Measurements from ENCODE around the gene CCT2. TPM values are rescaled to one million over a fixed set of nuclear protein-coding genes. Genes with fewer than 3 reads are reported as not detected.

The CCT2 gene
- total RNA-seq (100 to 1,000 TPM in 1 of 7 donors, 10 to 100 TPM in 6; 80.5 to 120 (median 89.0) TPM), polyA plus RNA-seq (100 to 1,000 TPM in 2 of 3 donors, 10 to 100 TPM in 1; 91.6 to 104 (median 103) TPM)
- long read RNA-seq, donor 1, transcript CCT2-211 (2 exons, 567 nt) = minor isoform, 15 of 52 reads
- long read RNA-seq, donor 1, transcript CCT2-201 (16 exons, 2,041 nt) = major isoform, 21 of 52 reads
- long read RNA-seq, donor 1, partial matches to known transcripts = 12 of 52 reads
- long read RNA-seq, donor 1, other reads (novel, unspliced or antisense) = 0 of 52 reads
- long read RNA-seq, donor 2, transcript CCT2-201 (16 exons, 2,041 nt) = major isoform, 21 of 59 reads
- long read RNA-seq, donor 2, transcript CCT2-211 (2 exons, 567 nt) = minor isoform, 13 of 59 reads
- long read RNA-seq, donor 2, partial matches to known transcripts = 22 of 59 reads
- long read RNA-seq, donor 2, other reads (novel, unspliced or antisense) = 0 of 59 reads

DNA sequence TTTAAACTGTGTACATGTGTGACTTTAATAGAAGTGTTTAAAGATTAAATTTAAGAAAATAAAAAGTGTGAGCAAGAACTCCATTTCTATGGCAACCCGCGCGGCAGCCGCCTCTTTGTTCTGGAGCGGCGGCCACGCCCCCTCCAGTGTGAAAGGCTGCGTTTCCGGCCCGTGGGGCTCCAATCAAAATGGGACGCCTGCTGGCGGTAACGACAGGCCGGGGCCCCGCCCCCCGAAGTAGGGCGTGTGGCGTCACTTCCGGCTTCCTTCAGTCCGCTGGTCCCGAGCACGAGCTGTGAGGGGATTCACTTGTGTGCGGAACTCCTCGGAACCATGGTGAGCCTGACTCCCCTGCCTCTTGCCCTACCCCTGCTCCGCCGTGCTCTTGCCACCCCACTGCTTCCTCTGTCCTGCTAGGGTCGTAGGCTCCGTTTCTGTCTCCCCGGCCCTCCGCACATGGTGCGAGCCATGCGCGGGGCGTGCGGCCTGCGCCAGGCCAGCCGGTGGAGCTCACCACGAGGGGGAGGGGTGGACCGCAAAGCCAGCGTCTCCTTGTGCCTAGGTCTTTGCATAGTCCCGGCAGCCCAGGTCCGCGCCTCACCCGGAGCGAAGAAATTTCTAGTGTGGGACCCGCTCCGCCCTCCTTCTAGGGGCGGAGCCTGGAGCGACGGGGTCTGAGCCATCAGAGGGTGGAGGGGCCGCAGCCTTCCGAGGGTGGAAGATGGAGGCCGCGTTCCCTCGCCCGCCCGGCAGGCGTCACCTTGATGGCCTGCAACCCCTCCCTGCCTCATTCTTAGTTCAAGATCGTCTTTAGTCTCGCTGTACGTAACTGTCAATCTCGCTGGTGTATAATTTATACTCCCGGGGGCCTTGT is at the start of gene CCT2:
TSS of gene CCT2 (plus strand) at position 271 of the 874 bp plus-strand sequence. CDS start at position 334, 63 bp downstream.
- Histone ChIP-seq H3K27ac (peak within 1 kb of the TSS; percentile 76 to 93 (median 90)), H3K27me3 (replicated peaks in 1 of 7) (no peaks in the 10 kb centered on the region), H3K9me3 (no peaks in the 10 kb centered on the region), H3K4me3 (peak within 1 kb of the TSS; percentile 84 to 100 (median 98)), H3K36me3 (peaks cover 0 to 43% (median 37%) of the 10 kb centered on the region in 6 donors), H3K4me1 (peaks cover 8 to 30% (median 22%) of the 10 kb centered on the region in 6 donors)
- 0 to 1% (median 0%) methylated on average over 51 to 63 of the region's 63 CpGs for WGBS, 5 donors
- intact Hi-C loops (cut with DNase I; ENCODE audit: low total_unique reads) = no loop called here
- peak in 2 of 3 donors; percentile 39 to 48 for TF ChIP-seq POLR2A (IDR thresholded peaks at IDR 0.05)
- TF ChIP-seq, protein P1, sequence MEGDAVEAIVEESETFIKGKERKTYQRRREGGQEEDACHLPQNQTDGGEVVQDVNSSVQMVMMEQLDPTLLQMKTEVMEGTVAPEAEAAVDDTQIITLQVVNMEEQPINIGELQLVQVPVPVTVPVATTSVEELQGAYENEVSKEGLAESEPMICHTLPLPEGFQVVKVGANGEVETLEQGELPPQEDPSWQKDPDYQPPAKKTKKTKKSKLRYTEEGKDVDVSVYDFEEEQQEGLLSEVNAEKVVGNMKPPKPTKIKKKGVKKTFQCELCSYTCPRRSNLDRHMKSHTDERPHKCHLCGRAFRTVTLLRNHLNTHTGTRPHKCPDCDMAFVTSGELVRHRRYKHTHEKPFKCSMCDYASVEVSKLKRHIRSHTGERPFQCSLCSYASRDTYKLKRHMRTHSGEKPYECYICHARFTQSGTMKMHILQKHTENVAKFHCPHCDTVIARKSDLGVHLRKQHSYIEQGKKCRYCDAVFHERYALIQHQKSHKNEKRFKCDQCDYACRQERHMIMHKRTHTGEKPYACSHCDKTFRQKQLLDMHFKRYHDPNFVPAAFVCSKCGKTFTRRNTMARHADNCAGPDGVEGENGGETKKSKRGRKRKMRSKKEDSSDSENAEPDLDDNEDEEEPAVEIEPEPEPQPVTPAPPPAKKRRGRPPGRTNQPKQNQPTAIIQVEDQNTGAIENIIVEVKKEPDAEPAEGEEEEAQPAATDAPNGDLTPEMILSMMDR (IDR thresholded peaks at IDR 0.05 in 8 of 11, conservative IDR thresholded peaks at IDR 0.05 in 3 of 11) = peak in 9 of 11 experiments; percentile 3 to 51 (median 18)
- peak; percentile 96 to 97 (median 97) for TF ChIP-seq POLR2AphosphoS5 (IDR thresholded peaks at IDR 0.05)
- peak; percentile 99 for DNase-seq

DNA sequence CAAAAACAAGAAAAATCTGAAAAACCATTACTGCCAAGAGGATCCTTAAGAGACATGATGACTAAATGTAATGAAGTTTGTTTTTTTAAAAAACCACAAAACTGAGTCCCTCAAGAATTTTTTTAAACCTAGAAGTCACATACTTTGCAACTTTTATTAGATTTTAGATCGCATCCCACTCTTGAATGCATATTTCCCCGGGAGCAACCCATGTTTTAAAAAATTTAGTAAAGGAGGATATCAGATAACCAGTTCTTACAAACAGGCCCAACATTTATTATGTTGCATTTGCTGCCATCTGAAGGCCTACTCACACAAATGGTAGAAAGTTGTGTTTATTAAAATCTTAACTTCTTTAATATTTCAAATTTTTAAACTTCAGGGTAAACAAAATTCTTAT is 44.3 kb upstream of the CCT2 start:
- Histone ChIP-seq H3K4me3 (no peak overlapping the region), H3K4me1 (no peaks in the 10 kb centered on the region), H3K27ac (no peak overlapping the region), H3K9me3 (peaks cover 0 to 17% (median 14%) of the 10 kb centered on the region in 8 donors), H3K27me3 (replicated peaks in 1 of 7) (no peaks in the 10 kb centered on the region), H3K36me3 (peaks cover 0 to 53% (median 4%) of the 10 kb centered on the region in 6 donors)
- intact Hi-C loops (cut with DNase I; ENCODE audit: low total_unique reads) = no loop called here
- TF ChIP-seq, protein P1 (IDR thresholded peaks at IDR 0.05 in 8 of 11, conservative IDR thresholded peaks at IDR 0.05 in 3 of 11) = no peak
- TF ChIP-seq POLR2AphosphoS5 (IDR thresholded peaks at IDR 0.05) = no peak
- TF ChIP-seq POLR2A (IDR thresholded peaks at IDR 0.05) = no peak
- WGBS, 5 donors = 85 to 92% (median 89%) methylated on average over 2 of the region's 2 CpGs
- DNase-seq = no peak

DNA sequence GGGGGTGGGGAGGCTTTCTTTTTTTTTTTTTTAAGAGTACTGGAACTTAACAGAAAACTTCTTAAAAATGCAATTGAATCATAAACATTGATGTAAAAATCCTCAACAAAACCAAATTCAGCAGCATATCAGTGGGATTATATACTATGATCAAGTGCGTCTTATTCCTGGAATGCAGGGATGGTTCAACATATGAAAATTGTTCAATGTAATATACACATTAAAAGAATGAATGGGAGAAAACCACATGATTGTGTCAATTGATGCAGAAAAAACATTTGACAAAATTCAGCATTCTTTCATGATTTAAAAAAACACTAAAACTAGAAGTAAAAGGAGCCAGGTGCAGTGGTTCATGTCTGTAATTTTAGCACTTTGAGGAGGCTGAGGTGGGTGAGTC is 41.2 kb upstream of the CCT2 start:
- DNase-seq = no peak
- Histone ChIP-seq H3K36me3 (peaks cover 0 to 44% (median 4%) of the 10 kb centered on the region in 6 donors), H3K4me1 (no peaks in the 10 kb centered on the region), H3K27ac (no peak overlapping the region), H3K9me3 (peaks cover 0 to 17% (median 14%) of the 10 kb centered on the region in 8 donors), H3K4me3 (no peak overlapping the region), H3K27me3 (replicated peaks in 1 of 7) (no peaks in the 10 kb centered on the region)
- 95 to 100% (median 98%) methylated on average over 1 of the region's 1 CpG for WGBS, 5 donors
- intact Hi-C loops (cut with DNase I; ENCODE audit: low total_unique reads) = no loop called here
- TF ChIP-seq POLR2A (IDR thresholded peaks at IDR 0.05) = no peak
- TF ChIP-seq POLR2AphosphoS5 (IDR thresholded peaks at IDR 0.05) = no peak
- TF ChIP-seq, protein P1 (IDR thresholded peaks at IDR 0.05 in 8 of 11, conservative IDR thresholded peaks at IDR 0.05 in 3 of 11) = no peak

All from spleen (tissue), 13 donors.